ENCODE measurements around the gene PAK5. TPM values are rescaled to one million over a fixed set of nuclear protein-coding genes. Genes with fewer than 3 reads are reported as not detected.

PAK5 gene
- total and polyA plus RNA-seq, 2 of the 13 experiments (the other 11 are each of a cell fraction or from before 2014, with no cell fraction given), result not detected

DNA sequence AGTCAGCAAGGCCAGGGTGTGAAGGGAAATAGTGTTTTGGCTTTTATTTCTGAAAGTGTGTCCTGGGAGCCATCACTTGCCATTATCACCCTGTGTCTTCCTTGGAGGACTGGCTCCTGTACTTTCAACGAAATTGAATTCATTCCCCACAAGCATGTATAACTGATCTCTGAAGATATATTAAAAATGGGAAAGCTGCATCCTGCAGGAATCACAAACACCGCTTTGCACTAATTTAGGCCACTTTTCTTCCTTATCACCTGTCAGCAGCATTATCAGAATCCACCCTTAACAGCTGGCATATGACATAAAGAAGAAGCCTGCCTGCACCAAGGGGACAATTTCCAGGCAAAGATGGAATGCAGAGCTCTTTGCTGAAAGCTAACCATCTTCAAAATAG is 268.3 kb downstream of the PAK5 start:
- H3K27ac ChIP-seq (ENCODE audit: extremely low read length, insufficient read depth, low read length), result no peak overlapping the region
- no TSS peak for BruUV-seq (replicated peaks)
- no peaks in the 10 kb centered on the region for H4K20me1 ChIP-seq (ENCODE audit: insufficient read depth, low read length)
- FAIRE-seq, result no peak
- TF ChIP-seq KAT2B (IDR thresholded peaks at IDR 0.05; ENCODE audit: borderline replicate concordance, low read depth, low read length) (no peak), HOXA9 (CRISPR knock-in tag; IDR thresholded peaks at IDR 0.05; ENCODE audit: borderline replicate concordance) (no peak), ZSCAN29 (CRISPR knock-in tag; conservative IDR thresholded peaks at IDR 0.05) (no peak), MAFF (IDR thresholded peaks at IDR 0.05; ENCODE audit: low read depth, low read length) (no peak), SMAD9 (CRISPR knock-in tag; IDR thresholded peaks at IDR 0.05) (no peak), EED (CRISPR knock-in tag; IDR thresholded peaks at IDR 0.05) (no peak), PAX8 (CRISPR knock-in tag; IDR thresholded peaks at IDR 0.05; ENCODE audit: borderline replicate concordance) (no peak), ZSCAN30 (CRISPR knock-in tag; IDR thresholded peaks at IDR 0.05) (no peak), ZNF446 (CRISPR knock-in tag; IDR thresholded peaks at IDR 0.05) (no peak), MED13 (CRISPR knock-in tag; IDR thresholded peaks at IDR 0.05) (no peak), TBL1XR1 (IDR thresholded peaks at IDR 0.05; ENCODE audit: borderline replicate concordance, low read length, partially characterized antibody) (no peak), HNRNPL (IDR thresholded peaks at IDR 0.05; ENCODE audit: low read depth, low read length) (no peak), MLLT10 (CRISPR knock-in tag; IDR thresholded peaks at IDR 0.05) (no peak), ZNF572 (CRISPR knock-in tag; IDR thresholded peaks at IDR 0.05) (no peak), ZNF530 (CRISPR knock-in tag; IDR thresholded peaks at IDR 0.05; ENCODE audit: low read depth) (no peak), PHF8 (CRISPR knock-in tag; IDR thresholded peaks at IDR 0.05) (no peak), HOXA7 (CRISPR knock-in tag; IDR thresholded peaks at IDR 0.05) (no peak)
- TF ChIP-seq, protein P1, sequence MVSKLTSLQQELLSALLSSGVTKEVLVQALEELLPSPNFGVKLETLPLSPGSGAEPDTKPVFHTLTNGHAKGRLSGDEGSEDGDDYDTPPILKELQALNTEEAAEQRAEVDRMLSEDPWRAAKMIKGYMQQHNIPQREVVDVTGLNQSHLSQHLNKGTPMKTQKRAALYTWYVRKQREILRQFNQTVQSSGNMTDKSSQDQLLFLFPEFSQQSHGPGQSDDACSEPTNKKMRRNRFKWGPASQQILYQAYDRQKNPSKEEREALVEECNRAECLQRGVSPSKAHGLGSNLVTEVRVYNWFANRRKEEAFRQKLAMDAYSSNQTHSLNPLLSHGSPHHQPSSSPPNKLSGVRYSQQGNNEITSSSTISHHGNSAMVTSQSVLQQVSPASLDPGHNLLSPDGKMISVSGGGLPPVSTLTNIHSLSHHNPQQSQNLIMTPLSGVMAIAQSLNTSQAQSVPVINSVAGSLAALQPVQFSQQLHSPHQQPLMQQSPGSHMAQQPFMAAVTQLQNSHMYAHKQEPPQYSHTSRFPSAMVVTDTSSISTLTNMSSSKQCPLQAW (CRISPR knock-in tag; IDR thresholded peaks at IDR 0.05), result no peak
- TF ChIP-seq, protein P2, sequence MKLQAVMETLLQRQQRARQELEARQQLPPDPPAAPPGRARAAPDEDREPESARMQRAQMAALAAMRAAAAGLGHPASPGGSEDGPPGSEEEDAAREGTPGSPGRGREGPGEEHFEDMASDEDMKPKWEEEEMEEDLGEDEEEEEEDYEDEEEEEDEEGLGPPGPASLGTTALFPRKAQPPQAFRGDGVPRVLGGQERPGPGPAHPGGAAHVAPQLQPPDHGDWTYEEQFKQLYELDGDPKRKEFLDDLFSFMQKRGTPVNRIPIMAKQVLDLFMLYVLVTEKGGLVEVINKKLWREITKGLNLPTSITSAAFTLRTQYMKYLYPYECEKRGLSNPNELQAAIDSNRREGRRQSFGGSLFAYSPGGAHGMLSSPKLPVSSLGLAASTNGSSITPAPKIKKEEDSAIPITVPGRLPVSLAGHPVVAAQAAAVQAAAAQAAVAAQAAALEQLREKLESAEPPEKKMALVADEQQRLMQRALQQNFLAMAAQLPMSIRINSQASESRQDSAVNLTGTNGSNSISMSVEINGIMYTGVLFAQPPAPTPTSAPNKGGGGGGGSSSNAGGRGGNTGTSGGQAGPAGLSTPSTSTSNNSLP (IDR thresholded peaks at IDR 0.05; ENCODE audit: low read depth, low read length), result no peak
- TF ChIP-seq, protein P3, sequence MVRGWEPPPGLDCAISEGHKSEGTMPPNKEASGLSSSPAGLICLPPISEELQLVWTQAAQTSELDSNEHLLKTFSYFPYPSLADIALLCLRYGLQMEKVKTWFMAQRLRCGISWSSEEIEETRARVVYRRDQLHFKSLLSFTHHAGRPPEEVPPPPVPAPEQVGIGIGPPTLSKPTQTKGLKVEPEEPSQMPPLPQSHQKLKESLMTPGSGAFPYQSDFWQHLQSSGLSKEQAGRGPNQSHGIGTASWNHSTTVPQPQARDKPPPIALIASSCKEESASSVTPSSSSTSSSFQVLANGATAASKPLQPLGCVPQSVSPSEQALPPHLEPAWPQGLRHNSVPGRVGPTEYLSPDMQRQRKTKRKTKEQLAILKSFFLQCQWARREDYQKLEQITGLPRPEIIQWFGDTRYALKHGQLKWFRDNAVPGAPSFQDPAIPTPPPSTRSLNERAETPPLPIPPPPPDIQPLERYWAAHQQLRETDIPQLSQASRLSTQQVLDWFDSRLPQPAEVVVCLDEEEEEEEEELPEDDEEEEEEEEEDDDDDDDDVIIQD (CRISPR knock-in tag; IDR thresholded peaks at IDR 0.05; ENCODE audit: low read depth), result no peak
- POLR2A ChIA-PET, result no interaction called here
- no peak for DNase-seq (ENCODE audit: low spot score)
- H3K79me2 ChIP-seq (ENCODE audit: insufficient read depth, low read length), result no peaks in the 10 kb centered on the region
- H3K4me1 ChIP-seq (ENCODE audit: insufficient read depth, low read length), result no peaks in the 10 kb centered on the region
- no peak overlapping the region for H3K4me2 ChIP-seq (ENCODE audit: low read depth, low read length)
- in situ Hi-C loops (cut with HindIII; ENCODE audit: extremely low pct_ligation_motif_present, low pct_unique_long_range_greater_than_20kb), result no loop called here
- H3K9me3 ChIP-seq (ENCODE audit: low read length), result no peaks in the 10 kb centered on the region
- 2% methylated on average over 2 of the region's 2 CpGs for WGBS (ENCODE audit: low lambda C conversion rate)
- H3K9ac ChIP-seq (ENCODE audit: insufficient read depth, low read depth, low read length), result no peak overlapping the region
- intact Hi-C loops (cut with micrococcal nuclease; ENCODE audit: unreplicated experiment), result no loop called here
- H3K27me3 ChIP-seq (ENCODE audit: control insufficient read depth in 1 of 2, insufficient read depth in 2 of 2, low read length in 2 of 2), result no peaks in the 10 kb centered on the region; a peak in 1 of 5 replicates
- CTCF ChIA-PET (ENCODE audit: low intra/inter-chr PET ratio, low total read pairs), result no interaction called here
- no peak overlapping the region for H2AFZ ChIP-seq (ENCODE audit: low read length)
- no peaks in the 10 kb centered on the region for H3K36me3 ChIP-seq (replicated peaks in 1 of 2; ENCODE audit: control insufficient read depth in 1 of 2, insufficient read depth in 2 of 2, low read length in 2 of 2)
- no peak for ATAC-seq
- H3K4me3 ChIP-seq (replicated peaks in 1 of 3; ENCODE audit: insufficient read depth in 1 of 3, low read depth in 2 of 3, low read length in 3 of 3), result no peak overlapping the region
